Measurements from ENCODE around the gene DDX53. TPM values are rescaled to one million over a fixed set of nuclear protein-coding genes. Genes with fewer than 3 reads are reported as not detected.

The DDX53 gene
- total RNA-seq, 1 donor from 2014 or later, result not detected

GRCh38 chrX:23008431-23009099 lies 8.8 kb downstream of the DDX53 start:
- Mint-ChIP-seq H3K27me3 (ENCODE audit: unreplicated experiment) (no peaks in the 10 kb centered on the region), H3K4me3 (ENCODE audit: unreplicated experiment) (no peak overlapping the region), H3K36me3 (ENCODE audit: unreplicated experiment) (no peaks in the 10 kb centered on the region), H3K27ac (ENCODE audit: unreplicated experiment) (no peak overlapping the region), H3K9me3 (ENCODE audit: unreplicated experiment) (peaks cover 1% of the 10 kb centered on the region), H3K4me1 (ENCODE audit: low read depth, unreplicated experiment) (no peaks in the 10 kb centered on the region)
- no peak for DNase-seq
- peak; percentile 20 for TF ChIP-seq CTCF (IDR thresholded peaks at IDR 0.05; ENCODE audit: partially characterized antibody, unreplicated experiment)

GRCh38 chrX:23012162-23012561 lies 12.4 kb downstream of the DDX53 start:
- Mint-ChIP-seq H3K27me3 (ENCODE audit: unreplicated experiment) (no peaks in the 10 kb centered on the region), H3K4me1 (ENCODE audit: low read depth, unreplicated experiment) (no peaks in the 10 kb centered on the region), H3K36me3 (ENCODE audit: unreplicated experiment) (no peaks in the 10 kb centered on the region), H3K27ac (ENCODE audit: unreplicated experiment) (no peak overlapping the region), H3K4me3 (ENCODE audit: unreplicated experiment) (no peak overlapping the region), H3K9me3 (ENCODE audit: unreplicated experiment) (no peaks in the 10 kb centered on the region)
- DNase-seq, result no peak
- TF ChIP-seq CTCF (IDR thresholded peaks at IDR 0.05; ENCODE audit: partially characterized antibody, unreplicated experiment), result no peak

- no peaks in the 10 kb centered on the region for H3K4me1 Mint-ChIP-seq (ENCODE audit: low read depth, unreplicated experiment)
- no peak for DNase-seq
- no peaks in the 10 kb centered on the region for H3K9me3 Mint-ChIP-seq (ENCODE audit: unreplicated experiment)
- H3K27me3 Mint-ChIP-seq (ENCODE audit: unreplicated experiment), result no peaks in the 10 kb centered on the region
- no peak overlapping the region for H3K27ac Mint-ChIP-seq (ENCODE audit: unreplicated experiment)
- no peaks in the 10 kb centered on the region for H3K36me3 Mint-ChIP-seq (ENCODE audit: unreplicated experiment)
- TF ChIP-seq CTCF (IDR thresholded peaks at IDR 0.05; ENCODE audit: partially characterized antibody, unreplicated experiment), result no peak
- no peak overlapping the region for H3K4me3 Mint-ChIP-seq (ENCODE audit: unreplicated experiment)
These were observed 12.9 kb downstream of the DDX53 start for GRCh38 chrX:23012636-23013035.

GRCh38 chrX:23013366-23013765 lies 13.6 kb downstream of the DDX53 start:
- H3K4me1 Mint-ChIP-seq (ENCODE audit: low read depth, unreplicated experiment), result no peaks in the 10 kb centered on the region
- H3K9me3 Mint-ChIP-seq (ENCODE audit: unreplicated experiment), result no peaks in the 10 kb centered on the region
- DNase-seq, result no peak
- H3K27ac Mint-ChIP-seq (ENCODE audit: unreplicated experiment), result no peak overlapping the region
- no peaks in the 10 kb centered on the region for H3K36me3 Mint-ChIP-seq (ENCODE audit: unreplicated experiment)
- H3K4me3 Mint-ChIP-seq (ENCODE audit: unreplicated experiment), result no peak overlapping the region
- TF ChIP-seq CTCF (IDR thresholded peaks at IDR 0.05; ENCODE audit: partially characterized antibody, unreplicated experiment), result no peak
- H3K27me3 Mint-ChIP-seq (ENCODE audit: unreplicated experiment), result no peaks in the 10 kb centered on the region

- no peaks in the 10 kb centered on the region for H3K27me3 Mint-ChIP-seq (ENCODE audit: unreplicated experiment)
- no peak overlapping the region for H3K4me3 Mint-ChIP-seq (ENCODE audit: unreplicated experiment)
- no peaks in the 10 kb centered on the region for H3K9me3 Mint-ChIP-seq (ENCODE audit: unreplicated experiment)
- no peak overlapping the region for H3K27ac Mint-ChIP-seq (ENCODE audit: unreplicated experiment)
- H3K36me3 Mint-ChIP-seq (ENCODE audit: unreplicated experiment), result no peaks in the 10 kb centered on the region
- DNase-seq, result no peak
- H3K4me1 Mint-ChIP-seq (ENCODE audit: low read depth, unreplicated experiment), result no peaks in the 10 kb centered on the region
- no peak for TF ChIP-seq CTCF (IDR thresholded peaks at IDR 0.05; ENCODE audit: partially characterized antibody, unreplicated experiment)
These were observed 31.8 kb downstream of the DDX53 start for GRCh38 chrX:23031600-23031999.

All from glutamatergic neuron (in vitro differentiated cells).